Measurements from ENCODE around the gene ZNF784.

GRCh38 chr19:55655648-55656040 lies 31.3 kb upstream of the ZNF784 start:
- TF ChIP-seq CTCF (IDR thresholded peaks at IDR 0.05) (no peak), EP300 (IDR thresholded peaks at IDR 0.05) (no peak), POLR2A (IDR thresholded peaks at IDR 0.05) (no peak)
